NCI-H526 treated with DMSO at 0.1 percent for 48 hours (cell line): ENCODE data around the gene TECPR1.
A peak's percentile ranks its signal among the peaks of the same experiment; 100 is the strongest.

ENCODE experiments used
- DNase-seq: peaks from one replicate; lab custom pipeline; 2025; lab: John Stamatoyannopoulos, UW

The TECPR1 gene

DNA sequence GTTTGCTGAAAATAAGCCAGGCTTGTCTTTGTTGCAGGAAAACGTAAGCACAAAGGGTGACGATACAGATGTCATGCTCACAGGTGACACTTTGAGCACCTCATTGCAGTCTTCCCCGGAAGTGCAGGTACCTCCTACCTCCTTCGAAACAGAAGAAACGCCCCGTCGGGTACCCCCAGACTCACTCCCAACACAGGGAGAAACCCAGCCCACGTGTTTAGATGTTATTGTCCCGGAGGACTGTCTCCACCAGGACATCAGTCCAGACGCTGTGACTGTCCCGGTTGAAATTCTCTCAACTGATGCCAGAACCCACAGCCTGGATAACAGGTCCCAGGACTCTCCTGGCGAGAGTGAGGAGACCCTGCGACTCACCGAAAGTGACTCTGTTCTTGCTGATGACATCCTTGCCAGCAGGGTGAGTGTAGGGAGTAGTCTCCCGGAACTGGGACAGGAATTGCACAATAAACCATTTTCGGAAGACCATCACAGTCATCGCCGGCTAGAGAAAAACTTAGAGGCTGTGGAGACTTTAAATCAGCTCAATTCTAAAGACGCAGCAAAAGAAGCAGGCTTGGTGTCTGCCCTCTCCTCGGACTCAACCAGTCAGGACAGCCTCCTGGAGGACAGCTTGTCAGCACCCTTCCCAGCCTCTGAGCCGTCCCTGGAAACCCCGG is 59.1 kb downstream of the TECPR1 start:
- no peak for DNase-seq

- no peak for DNase-seq
Measured at GRCh38 chr7:98191668-98192431, 60.2 kb downstream of the TECPR1 start.

DNA sequence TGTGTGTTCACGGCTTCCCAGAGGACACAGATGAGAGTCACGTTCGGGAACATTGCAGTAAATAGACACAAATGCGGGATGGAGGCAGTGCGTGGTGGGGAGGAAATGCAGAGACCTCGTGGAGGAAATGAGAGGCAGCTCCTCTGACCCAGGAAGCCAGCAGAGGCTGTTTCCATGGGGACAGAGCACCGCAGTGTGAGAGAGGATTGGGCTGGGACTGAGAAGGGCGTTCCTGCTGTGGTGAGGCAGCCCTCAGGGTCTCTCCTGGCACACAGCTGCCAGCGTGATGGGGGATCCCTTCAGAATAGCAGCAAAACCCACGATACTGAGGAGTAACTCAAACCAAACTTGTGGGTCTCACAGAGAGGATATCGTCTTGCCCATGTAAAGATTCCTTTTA is 62.5 kb downstream of the TECPR1 start:
- no peak for DNase-seq

- DNase-seq = no peak
Measured at GRCh38 chr7:98187138-98187502, 64.9 kb downstream of the TECPR1 start.

DNA sequence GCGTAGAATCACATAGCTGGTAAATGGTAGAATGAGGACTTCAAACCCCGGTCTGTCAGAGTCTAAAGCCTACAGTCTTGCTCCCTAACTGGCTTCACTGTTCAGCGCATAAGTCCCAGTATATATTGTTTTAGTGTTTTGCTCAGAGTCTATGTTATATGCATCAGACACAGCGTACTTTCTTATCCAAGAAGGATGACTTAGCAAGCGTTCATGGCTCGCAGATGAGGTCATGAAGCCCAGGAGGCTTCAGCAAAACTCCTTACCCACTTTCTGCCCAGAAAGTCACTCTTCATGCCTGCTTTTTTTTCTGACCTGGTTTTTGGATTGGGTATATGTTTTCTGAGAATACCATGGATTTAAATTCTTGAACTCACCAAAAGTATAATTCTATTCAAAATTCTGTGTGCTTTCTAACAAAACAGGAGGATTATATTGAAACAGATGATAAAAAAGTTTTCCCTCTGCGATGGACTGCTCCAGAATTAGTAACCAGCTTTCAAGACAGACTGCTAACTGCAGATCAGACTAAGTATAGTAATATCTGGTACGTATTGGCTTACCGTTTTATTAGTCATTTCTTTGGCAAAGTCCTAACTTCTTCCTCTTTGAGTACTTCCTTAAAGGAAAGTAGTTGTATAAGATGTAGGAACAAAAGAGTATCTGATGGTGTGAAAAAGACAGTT is 65.4 kb downstream of the TECPR1 start:
- DNase-seq = no peak

GRCh38 chr7:98185101-98185500 is 66.9 kb downstream of the TECPR1 start:
- DNase-seq = no peak

DNA sequence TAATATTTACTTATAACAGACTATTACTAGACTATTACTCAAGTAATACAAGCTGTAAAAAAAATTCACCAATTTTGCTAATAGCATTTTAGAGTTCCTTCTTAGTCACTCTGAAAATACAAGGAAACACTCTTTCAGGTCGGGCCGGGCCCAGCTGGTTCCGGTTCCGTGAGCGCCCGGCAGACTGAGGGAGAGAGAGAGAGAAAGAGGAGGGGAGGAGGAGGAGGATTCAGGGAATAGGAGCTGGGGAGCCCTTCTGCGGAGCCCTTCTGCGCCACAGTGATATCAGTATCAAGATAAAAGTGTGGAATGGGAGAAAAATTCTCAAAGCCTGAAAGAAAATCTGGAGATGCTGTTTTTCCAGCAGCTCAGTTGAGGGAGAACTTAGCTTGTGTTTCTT is 71.3 kb downstream of the TECPR1 start:
- no peak for DNase-seq

GRCh38 chr7:98178762-98179490 is 73.1 kb downstream of the TECPR1 start:
- no peak for DNase-seq

- DNase-seq = no peak
Measured at GRCh38 chr7:98178321-98178720, 73.7 kb downstream of the TECPR1 start.

GRCh38 chr7:98177553-98177952 is 74.5 kb downstream of the TECPR1 start:
- DNase-seq = no peak

GRCh38 chr7:98175260-98175940 is 76.6 kb downstream of the TECPR1 start:
- DNase-seq = no peak

DNA sequence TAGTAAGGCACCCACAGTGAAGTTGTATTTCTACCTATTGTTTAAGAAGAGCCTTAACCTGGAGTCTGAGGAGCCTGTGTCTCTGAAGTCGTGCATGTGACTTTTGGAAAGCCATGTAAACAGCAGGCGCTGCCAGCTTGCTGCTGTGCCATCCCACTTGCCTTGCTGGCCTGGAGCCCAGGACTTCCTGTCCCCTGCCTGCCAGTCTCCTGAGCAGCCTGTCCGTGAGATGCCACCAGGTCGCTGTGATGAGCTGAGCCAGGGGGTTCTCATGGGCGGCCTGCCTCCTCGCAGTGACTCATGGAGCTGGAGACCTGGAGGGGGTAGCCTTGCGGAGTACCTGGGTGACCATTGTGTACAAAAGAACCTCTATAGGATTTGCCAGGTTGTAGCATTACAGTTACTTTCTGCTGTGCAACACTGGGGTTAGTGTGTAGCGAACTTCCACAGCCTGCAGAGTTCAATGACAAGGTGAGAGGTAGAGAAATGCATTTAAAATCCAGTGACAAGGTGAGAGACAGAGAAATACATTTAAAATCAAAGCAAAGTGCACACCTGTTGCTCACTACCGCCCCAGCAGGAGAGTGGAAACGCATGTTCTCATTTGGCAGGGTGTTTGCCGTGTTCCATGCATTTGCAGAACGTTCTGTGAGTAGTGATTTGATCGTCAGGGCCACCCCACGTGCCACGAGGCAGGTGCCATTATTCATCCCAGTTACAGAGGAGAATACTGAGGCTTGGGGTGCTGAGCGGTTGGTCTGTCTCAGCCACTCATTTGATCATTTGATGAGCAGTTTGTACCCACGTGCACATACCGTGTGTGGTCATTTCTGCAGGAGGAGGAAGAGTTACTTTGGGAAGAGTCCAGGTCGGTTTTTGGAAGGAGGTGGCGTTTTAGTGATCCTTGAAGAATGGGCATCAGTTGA is 77.4 kb downstream of the TECPR1 start:
- no peak for DNase-seq

DNA sequence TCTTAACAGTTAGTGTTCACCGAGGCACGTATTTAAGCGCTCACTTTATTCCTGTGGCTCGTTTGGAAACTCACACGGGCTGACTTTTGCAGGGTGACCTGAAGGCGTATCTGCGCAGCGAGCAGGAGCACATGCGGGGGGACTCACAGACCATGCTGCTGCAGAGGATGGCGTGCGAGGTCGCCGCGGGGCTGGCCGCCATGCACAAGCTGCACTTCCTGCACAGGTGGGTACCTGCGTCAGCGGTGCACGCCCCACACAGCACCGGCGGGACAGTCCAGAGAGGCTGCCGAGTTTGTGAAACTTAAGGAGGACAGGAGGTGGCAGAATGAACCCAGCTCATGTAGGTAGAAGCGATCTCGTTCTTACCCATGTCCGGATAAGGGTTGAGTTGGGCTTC is 80.6 kb downstream of the TECPR1 start:
- DNase-seq = no peak

GRCh38 chr7:98170966-98171365 is 81.1 kb downstream of the TECPR1 start:
- no peak for DNase-seq

GRCh38 chr7:98168904-98169621 is 83.0 kb downstream of the TECPR1 start:
- no peak for DNase-seq

DNA sequence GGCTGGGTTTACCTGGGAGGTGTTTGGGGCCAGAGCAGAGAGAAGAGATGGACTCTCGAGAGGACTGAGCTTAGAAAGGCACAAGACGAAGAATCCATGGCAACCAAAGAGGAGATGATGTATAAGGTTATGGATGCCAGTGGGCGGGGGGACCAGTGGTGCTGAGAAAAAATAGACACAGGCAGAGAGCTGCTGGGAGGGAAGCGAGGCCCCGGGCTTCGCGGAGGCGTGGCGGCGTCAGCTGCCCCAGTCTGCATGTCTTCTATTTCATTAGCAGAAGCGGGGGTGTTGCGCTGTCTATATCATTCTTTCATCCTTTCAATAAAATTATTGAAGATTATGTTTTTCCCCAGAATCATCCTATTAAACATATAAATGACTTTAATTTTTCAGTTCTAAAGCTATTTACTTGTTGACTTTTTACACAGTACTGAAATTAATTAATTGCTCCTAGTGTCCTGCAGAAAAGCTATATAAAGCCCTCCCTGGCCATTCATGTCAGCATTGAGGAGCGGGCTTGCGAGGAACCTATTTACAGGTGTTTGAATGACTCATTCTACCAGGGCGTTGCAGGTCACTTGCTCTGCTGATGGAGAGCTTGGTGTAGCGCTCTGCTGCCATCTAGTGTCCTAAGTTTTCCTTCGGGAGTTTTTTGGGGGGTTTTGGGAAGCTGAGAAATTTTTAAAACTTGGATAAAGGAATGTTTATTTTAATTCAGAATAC is 83.7 kb downstream of the TECPR1 start:
- DNase-seq = peak; percentile 47

GRCh38 chr7:98167653-98168052 is 84.4 kb downstream of the TECPR1 start:
- no peak for DNase-seq

- no peak for DNase-seq
Measured at GRCh38 chr7:98166668-98166970, 85.4 kb downstream of the TECPR1 start.

DNA sequence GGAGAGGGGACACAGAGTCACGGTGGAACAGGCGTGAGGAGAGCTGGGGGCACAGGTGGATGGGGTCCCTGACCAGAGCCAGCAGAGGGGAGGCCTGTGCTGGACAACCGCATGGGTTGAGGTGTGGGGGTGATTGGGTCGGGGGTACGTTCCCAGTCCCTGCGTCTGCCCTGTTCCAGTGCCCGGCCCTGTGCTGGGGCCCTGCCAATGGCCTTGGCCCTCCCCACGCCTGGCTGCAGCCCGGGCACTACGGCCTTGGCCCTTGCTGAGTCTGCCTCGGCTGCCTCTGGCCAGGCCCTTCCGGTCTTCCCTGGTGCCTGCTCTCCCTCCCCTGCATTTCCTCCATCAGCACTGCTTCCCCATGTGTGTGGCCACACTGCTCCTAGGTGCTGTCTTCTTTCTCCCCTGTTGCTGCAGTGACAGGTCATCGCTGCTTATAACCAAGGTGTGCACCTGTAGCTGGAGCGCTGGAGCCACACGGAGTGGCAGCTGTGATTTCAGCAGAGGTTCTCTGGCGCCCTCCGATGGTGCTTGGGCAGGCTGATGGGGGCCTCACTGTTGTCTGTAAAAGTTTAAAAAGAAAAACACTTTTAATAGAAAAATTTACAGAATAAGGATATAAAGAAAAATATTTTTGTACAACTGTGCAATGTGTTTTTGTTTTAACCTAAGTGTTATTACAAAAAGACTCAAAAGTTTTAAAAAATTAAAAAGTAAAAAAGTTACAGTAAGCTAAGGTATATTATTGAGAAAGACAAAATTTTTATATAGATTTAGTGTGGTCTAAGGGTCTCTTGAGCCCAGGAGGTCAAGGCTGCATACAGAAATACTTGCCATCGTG is 86.0 kb downstream of the TECPR1 start:
- peak; percentile 20 for DNase-seq
